Stimulated activated CD8-positive, alpha-beta memory T cell treated with anti-CD3 and anti-CD28 coated beads, Interleukin-4, amount 100 ng/mL, for 1 hour (primary cell): ENCODE measurements around the gene NR2F1-AS1.

ENCODE experiments used
- DNase-seq, 2 donors: peaks; one replicate each; pipeline ENCODE4 v3.0.0-alpha.2; 2020; ENCODE audit warnings: low read depth in 2 of 2, low spot score in 1 of 2

Gene NR2F1-AS1

GRCh38 chr5:93603078-93603792 lies 22.2 kb upstream of the NR2F1-AS1 start:
- no peak for DNase-seq

- DNase-seq, result no peak
These were observed 21.4 kb upstream of the NR2F1-AS1 start for GRCh38 chr5:93602241-93603077.

- DNase-seq, result no peak
These were observed 20.8 kb upstream of the NR2F1-AS1 start for GRCh38 chr5:93601802-93602155.

- no peak for DNase-seq
These were observed 20.2 kb upstream of the NR2F1-AS1 start for GRCh38 chr5:93601071-93601801.

GRCh38 chr5:93600409-93601070 lies 19.5 kb upstream of the NR2F1-AS1 start:
- no peak for DNase-seq

GRCh38 chr5:93599399-93600120 lies 18.5 kb upstream of the NR2F1-AS1 start:
- DNase-seq, result no peak

DNA sequence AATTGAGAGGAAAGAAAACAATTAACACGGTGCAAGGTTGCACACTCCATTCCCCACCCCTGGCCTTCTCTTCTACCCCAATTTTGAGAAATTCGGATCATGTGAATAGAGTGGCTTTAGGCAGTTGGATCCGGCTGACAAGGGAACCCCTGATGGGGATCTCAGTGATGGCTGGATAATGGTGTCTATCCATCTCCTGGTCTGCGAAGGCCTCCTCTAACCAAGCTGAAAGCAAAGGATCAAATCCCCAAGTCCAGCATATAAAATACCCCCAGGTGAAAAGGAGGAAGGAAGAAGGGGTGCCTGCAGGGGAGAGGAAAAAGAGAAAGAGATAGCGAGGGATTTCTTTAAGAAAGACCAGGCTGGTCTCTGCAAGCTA lies 18.0 kb upstream of the NR2F1-AS1 start:
- no peak for DNase-seq

- no peak for DNase-seq
These were observed 17.3 kb upstream of the NR2F1-AS1 start for GRCh38 chr5:93598091-93599000.

DNA sequence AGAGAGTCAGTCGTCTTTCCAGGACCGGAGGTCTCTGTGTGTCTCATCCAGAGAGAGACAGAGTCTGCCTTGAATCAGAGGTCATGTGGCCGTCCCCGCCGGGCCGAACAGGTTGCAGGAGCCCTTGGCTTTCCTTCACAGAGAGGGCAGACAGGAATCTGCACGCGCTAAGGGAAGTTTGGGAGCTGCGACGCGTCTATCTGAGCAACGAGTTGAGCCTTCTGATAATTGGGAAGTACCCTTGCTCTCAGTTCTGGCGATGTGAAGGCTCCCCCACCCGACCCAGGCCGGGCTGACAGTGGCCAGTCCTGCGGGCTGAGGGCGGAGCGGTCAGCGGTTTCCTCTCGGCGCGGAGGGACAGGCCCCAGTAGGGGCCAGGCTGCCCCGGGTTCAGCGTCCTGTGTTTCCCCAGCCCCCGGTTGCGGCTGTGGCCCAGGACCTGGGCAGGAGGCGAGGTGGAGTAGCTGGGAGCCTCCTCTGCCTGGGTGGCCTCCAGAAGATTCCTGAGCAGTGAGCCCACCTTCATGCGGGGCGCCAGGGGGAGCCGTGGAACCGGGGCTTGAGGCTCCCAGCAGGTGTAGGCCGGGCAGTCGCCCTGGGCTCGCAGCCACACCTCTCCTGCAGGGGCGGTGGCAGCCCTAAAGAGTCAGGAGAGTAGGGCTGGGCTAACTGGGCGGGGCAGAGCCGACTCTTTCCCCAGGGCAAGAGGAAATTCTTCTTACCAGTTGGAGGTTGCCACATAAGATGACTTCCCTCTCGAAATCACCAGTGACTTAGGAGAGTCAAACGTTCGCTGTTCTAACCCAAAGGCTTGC lies 15.9 kb upstream of the NR2F1-AS1 start:
- DNase-seq, result no peak

GRCh38 chr5:93596310-93596675 lies 15.3 kb upstream of the NR2F1-AS1 start:
- no peak for DNase-seq

GRCh38 chr5:93595420-93596147 lies 14.6 kb upstream of the NR2F1-AS1 start:
- DNase-seq, result no peak

GRCh38 chr5:93594591-93595419 lies 13.8 kb upstream of the NR2F1-AS1 start:
- no peak for DNase-seq

GRCh38 chr5:93593476-93594131 lies 12.6 kb upstream of the NR2F1-AS1 start:
- no peak for DNase-seq

DNA sequence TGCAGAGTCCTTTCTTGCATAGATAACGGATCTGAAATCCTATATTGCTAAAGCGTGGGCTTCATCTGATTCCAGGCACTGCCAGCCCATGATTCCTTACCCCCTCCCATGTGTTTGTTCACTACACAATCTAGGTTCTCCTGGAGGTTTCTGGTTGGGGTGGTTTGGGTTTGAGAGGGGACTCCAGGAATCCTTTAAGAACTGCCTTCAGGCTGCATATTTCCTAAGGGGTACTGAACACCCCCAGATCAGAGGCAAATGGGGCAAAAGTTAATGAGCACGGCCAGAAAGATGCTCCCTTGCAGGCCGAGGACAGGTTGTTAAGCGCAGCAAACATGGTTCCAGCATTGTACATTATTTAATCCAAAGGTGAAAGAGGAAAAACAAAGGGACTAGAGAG lies 11.9 kb upstream of the NR2F1-AS1 start:
- no peak for DNase-seq

DNA sequence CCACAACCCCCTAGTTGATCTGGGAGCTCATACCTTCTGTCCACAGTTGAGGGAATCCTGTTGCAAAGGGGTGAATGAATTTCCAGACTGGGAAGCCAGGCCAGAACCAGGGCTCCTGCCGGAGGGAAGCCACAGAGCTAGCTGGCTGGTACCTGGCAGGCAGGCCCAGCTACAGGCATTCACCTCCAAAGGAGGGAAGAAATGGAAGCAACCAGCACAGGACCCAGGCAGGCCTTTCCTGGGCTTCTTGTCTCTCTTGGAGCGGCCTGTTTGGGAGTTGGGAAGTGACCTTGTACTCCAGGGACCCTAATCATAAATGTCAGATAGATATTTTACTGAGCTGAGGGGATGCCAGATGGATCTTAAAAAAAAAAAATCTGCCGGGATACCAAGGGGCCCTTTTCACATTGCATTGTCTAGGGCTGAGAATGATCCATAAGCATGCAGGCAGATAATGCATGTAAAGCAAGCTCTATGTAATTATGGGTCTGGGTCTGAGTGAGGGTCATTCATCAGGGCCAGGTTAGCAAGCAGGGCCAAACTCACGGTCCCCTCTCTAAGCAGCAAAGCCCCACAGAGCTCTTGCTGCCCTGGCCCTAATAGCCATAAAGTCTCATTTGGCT lies 10.4 kb upstream of the NR2F1-AS1 start:
- DNase-seq, result no peak

GRCh38 chr5:93590493-93590892 lies 9.5 kb upstream of the NR2F1-AS1 start:
- no peak for DNase-seq
